ENCODE data around the gene SLC44A4. TPM values are rescaled to one million over a fixed set of nuclear protein-coding genes. Genes with fewer than 3 reads are reported as not detected.
"Not testable (repeated sequence)": the region's sequence is repeated elsewhere in the genome, so short reads cannot be mapped to it uniquely, and the experiment has no call there.

The SLC44A4 gene
- total RNA-seq, 1 donor from 2014 or later, result 0.94 TPM

DNA sequence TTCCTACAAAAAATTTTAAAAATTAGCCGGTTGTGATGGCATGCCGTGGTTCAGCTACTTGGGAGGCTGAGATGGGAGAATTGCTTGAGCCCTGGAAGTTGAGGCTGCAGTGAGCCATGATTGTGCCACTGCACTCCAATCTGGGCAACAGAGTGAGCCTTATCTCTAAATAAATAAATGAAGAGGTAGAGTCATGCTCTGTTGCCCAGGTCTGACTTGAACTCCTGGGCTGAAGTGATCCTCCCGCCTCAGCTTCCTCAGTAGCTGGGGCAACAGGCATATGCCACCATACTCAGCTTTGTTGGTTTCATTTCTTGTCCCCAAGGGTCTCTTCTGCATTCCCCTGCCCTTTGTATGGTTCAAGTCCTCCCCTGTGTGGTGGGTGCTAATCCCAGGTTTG lies 34.3 kb downstream of the SLC44A4 start:
- Mint-ChIP-seq H3K4me3 (no peak overlapping the region), H3K27me3 (ENCODE audit: low read depth) (no peaks in the 10 kb centered on the region), H3K36me3 (peaks cover 15% of the 10 kb centered on the region), H3K27ac (no peak overlapping the region), H3K4me1 (no peaks in the 10 kb centered on the region), H3K9me3 (no peaks in the 10 kb centered on the region)
- no peak for DNase-seq (ENCODE audit: low spot score in 2 of 2, unreplicated experiment in 2 of 2)
- TF ChIP-seq, protein P1, sequence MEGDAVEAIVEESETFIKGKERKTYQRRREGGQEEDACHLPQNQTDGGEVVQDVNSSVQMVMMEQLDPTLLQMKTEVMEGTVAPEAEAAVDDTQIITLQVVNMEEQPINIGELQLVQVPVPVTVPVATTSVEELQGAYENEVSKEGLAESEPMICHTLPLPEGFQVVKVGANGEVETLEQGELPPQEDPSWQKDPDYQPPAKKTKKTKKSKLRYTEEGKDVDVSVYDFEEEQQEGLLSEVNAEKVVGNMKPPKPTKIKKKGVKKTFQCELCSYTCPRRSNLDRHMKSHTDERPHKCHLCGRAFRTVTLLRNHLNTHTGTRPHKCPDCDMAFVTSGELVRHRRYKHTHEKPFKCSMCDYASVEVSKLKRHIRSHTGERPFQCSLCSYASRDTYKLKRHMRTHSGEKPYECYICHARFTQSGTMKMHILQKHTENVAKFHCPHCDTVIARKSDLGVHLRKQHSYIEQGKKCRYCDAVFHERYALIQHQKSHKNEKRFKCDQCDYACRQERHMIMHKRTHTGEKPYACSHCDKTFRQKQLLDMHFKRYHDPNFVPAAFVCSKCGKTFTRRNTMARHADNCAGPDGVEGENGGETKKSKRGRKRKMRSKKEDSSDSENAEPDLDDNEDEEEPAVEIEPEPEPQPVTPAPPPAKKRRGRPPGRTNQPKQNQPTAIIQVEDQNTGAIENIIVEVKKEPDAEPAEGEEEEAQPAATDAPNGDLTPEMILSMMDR (IDR thresholded peaks at IDR 0.05; ENCODE audit: unreplicated experiment), result no peak

DNA sequence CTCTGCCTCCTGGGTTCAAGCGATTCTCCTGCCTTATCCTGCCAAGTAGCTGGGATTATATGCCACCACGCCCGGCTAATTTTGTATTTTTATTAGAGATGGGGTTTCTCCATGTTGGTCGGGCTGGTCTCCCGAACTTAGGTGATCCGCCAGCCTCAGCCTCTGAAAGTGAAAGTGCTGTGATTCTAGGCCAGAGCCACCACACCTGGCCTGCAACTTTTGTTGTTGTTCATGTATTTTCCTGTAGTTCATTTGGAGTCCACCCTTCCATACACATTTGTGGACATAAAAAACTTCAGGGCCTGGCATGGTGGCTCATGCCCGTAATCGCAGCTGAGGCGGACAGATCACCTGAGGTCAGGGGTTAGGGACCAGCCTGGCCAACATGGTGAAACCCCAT lies 36.7 kb downstream of the SLC44A4 start:
- no peak overlapping the region for H3K27ac Mint-ChIP-seq
- TF ChIP-seq, protein P1 (IDR thresholded peaks at IDR 0.05; ENCODE audit: unreplicated experiment), result no peak
- H3K4me3 Mint-ChIP-seq, result no peak overlapping the region
- peaks cover 11% of the 10 kb centered on the region for H3K4me1 Mint-ChIP-seq
- no peak for DNase-seq (ENCODE audit: low spot score in 2 of 2, unreplicated experiment in 2 of 2)
- peaks cover 27% of the 10 kb centered on the region for H3K36me3 Mint-ChIP-seq
- no peaks in the 10 kb centered on the region for H3K27me3 Mint-ChIP-seq (ENCODE audit: low read depth)
- no peaks in the 10 kb centered on the region for H3K9me3 Mint-ChIP-seq

DNA sequence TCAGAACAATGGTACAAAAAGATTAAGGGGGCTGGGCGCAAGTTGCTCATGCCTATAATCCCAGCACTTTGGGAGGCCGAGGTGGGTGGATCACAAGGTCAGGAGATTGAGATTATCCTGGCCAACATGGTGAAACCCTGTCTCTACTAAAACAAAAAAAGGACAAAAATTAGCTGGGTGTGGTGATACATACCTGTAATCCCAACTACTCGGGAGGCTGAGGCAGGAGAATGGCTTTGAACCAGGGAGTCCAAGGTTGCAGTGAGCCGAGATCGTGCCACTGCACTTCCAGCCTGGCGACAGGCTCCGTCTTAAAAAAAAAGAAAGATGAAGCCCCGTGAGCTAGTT lies 39.0 kb downstream of the SLC44A4 start:
- H3K9me3 Mint-ChIP-seq; H3K4me3 Mint-ChIP-seq; H3K27ac Mint-ChIP-seq; H3K27me3 Mint-ChIP-seq (ENCODE audit: low read depth); DNase-seq (ENCODE audit: low spot score in 2 of 2, unreplicated experiment in 2 of 2): not testable (repeated sequence)
- peaks cover 31% of the 10 kb centered on the region for H3K36me3 Mint-ChIP-seq
- H3K4me1 Mint-ChIP-seq, result peaks cover 24% of the 10 kb centered on the region

DNA sequence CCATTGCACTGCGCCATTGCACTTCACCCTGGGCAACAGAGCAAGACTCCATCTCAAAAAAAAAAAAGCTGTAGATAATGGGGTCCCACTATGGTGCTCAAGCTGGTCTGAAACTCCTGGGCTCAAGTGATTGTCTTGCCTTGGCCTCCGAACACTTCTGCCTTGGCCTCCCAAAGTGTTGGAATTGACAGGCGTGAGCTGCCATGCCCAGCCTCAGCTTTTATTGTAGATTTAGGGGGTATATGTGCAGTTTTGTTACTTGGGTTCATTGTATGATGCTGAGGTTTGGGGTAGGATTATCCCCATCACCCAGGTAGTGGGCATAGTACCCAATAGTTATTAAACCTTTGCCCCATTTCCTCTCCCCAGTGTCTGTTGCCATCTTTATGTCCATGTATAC lies 39.8 kb downstream of the SLC44A4 start:
- Mint-ChIP-seq H3K27me3 (ENCODE audit: low read depth) (no peaks in the 10 kb centered on the region), H3K4me1 (peaks cover 27% of the 10 kb centered on the region), H3K27ac (peak overlapping the region; percentile 15), H3K4me3 (no peak overlapping the region), H3K9me3 (no peaks in the 10 kb centered on the region), H3K36me3 (peaks cover 31% of the 10 kb centered on the region)
- TF ChIP-seq, protein P1 (IDR thresholded peaks at IDR 0.05; ENCODE audit: unreplicated experiment), result no peak
- no peak for DNase-seq (ENCODE audit: low spot score in 2 of 2, unreplicated experiment in 2 of 2)

DNA sequence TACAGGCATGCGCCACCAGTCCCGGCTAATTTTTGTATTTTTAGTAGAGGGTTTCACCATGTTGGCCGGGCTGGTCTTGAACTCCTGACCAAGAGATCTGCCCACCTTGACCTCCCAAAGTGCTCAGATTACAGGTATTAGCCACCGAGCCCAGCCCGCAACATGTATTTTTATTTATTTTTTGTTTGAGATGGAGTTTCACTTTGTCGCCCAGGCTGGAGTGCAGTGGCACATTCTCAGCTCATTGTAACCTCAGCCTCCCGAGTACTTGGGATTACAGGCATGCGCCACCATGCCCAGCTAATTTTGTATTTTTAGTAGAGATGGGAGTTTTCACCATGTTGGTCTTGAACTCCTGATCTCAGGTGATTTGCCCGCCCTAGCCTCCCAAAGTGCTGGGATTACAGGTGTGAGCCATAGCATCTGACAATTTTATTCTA lies 40.7 kb downstream of the SLC44A4 start:
- not testable (repeated sequence) for DNase-seq (ENCODE audit: low spot score in 2 of 2, unreplicated experiment in 2 of 2); H3K27me3 Mint-ChIP-seq (ENCODE audit: low read depth); H3K9me3 Mint-ChIP-seq
- peaks cover 27% of the 10 kb centered on the region for H3K4me1 Mint-ChIP-seq
- peak overlapping the region; percentile 98 for H3K4me3 Mint-ChIP-seq
- H3K36me3 Mint-ChIP-seq, result peaks cover 31% of the 10 kb centered on the region
- H3K27ac Mint-ChIP-seq, result peak overlapping the region; percentile 2

DNA sequence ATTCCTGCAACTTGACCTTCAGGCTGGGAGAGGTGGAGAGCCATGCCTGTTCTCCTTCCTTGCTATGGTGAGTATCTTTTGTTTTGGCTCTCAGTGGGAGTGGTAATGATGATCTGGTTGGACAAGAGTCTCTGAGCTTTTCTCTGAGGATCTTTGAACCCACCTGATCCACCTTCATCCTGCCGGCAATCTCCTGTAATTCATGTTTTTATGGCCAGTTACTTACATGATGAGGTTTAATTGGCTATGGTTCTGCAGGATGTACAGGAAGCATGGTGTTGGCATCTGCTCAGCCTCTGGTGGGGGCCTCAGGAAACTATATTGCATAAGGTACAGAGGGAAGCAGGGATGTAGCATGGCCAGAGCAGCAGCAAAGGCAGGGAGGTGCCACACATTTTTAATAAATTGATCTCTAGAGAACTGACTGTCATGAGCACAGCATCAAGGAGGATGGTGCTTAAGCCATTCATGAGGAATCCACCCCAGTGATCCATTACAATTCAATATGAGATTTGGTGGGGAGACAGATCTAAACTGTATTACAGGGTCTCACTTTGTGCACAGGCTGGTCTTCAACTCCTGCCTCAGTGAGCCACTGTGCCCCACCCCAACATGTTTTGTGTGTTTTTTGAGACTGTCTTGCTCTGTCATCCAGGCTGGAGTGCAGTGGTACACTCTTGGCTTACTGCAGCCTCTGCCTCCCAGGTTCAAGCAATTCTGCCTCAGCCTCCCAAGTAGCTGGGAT lies 41.3 kb downstream of the SLC44A4 start:
- Mint-ChIP-seq H3K27me3 (ENCODE audit: low read depth) (no peaks in the 10 kb centered on the region), H3K27ac (peak overlapping the region; percentile 99), H3K4me3 (peak overlapping the region; percentile 98), H3K4me1 (peaks cover 27% of the 10 kb centered on the region), H3K36me3 (peaks cover 31% of the 10 kb centered on the region), H3K9me3 (no peaks in the 10 kb centered on the region)
- TF ChIP-seq, protein P1 (IDR thresholded peaks at IDR 0.05; ENCODE audit: unreplicated experiment), result no peak
- no peak for DNase-seq (ENCODE audit: low spot score in 2 of 2, unreplicated experiment in 2 of 2)
